ENCODE measurements around the gene C8G.

DNA sequence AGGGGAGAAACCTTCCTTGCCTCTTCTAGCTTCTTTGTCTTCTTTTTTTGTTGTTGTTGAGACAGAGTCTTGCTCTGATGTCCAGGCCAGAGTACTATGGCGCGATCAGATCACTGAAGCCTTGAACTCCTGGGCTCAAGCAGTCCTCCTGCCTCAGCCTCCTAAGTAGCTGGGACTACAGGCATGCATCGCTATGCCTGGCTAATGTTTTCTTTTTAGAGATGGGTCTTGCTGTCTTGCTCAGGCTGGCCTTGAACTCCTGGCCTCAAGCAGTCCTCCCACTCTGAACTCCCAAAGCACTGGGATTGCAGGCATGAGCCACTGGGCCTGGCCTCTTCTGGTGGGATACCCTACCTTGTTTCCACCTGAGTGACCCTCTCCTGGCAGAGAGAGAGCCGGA, 43.8 kb downstream of the C8G start:
- TF ChIP-seq POLR2AphosphoS5 (IDR thresholded peaks at IDR 0.05) (no peak), RAD21 (conservative IDR thresholded peaks at IDR 0.05) (no peak)
- TF ChIP-seq, protein P1, sequence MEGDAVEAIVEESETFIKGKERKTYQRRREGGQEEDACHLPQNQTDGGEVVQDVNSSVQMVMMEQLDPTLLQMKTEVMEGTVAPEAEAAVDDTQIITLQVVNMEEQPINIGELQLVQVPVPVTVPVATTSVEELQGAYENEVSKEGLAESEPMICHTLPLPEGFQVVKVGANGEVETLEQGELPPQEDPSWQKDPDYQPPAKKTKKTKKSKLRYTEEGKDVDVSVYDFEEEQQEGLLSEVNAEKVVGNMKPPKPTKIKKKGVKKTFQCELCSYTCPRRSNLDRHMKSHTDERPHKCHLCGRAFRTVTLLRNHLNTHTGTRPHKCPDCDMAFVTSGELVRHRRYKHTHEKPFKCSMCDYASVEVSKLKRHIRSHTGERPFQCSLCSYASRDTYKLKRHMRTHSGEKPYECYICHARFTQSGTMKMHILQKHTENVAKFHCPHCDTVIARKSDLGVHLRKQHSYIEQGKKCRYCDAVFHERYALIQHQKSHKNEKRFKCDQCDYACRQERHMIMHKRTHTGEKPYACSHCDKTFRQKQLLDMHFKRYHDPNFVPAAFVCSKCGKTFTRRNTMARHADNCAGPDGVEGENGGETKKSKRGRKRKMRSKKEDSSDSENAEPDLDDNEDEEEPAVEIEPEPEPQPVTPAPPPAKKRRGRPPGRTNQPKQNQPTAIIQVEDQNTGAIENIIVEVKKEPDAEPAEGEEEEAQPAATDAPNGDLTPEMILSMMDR (IDR thresholded peaks at IDR 0.05; ENCODE audit: poor library complexity, severe bottlenecking): no peak
